HCT116 (cell line): Measurements from ENCODE around the gene LPAR1. TPM values are rescaled to one million over a fixed set of nuclear protein-coding genes. Genes with fewer than 3 reads are reported as not detected.

Experiments
- ATAC-seq: fragments of 200-7000 bp; cut with Tn5 transposase; 2 replicates; pipeline ENCODE4 v1.9.1; 2020; ENCODE audit warnings: mild to moderate bottlenecking, moderate library complexity
- BruUV-seq: library from RNA; stranded (reverse); fragments of 400-500 nt; replicated peaks from 2 replicates; lab custom pipeline; 2021; lab: Mats Ljungman, UMichigan
- CTCF ChIA-PET: fragments of 300-600 bp; sonication (Branson Sonifier 250); formaldehyde crosslinking; loops from one replicate; lab custom pipeline; 2021; ENCODE audit warnings: antibody characterized with exemption; lab: Charles Lee
- POLR2A ChIA-PET: fragments of 300-600, 350-600 bp; sonication (Branson Sonifier 250); formaldehyde crosslinking; loops from one replicate; lab custom pipeline; 2021; ENCODE audit warnings: antibody characterized with exemption; lab: Charles Lee
- RAD21 ChIA-PET, 2 experiments: fragments of 300-600 bp; sonication (Branson Sonifier 250); formaldehyde crosslinking; loops; one replicate each; lab custom pipeline; 2023; ENCODE audit warnings: low total read pairs in 2 of 2; ENCODE audit not compliant: uncharacterized antibody in 2 of 2, unreplicated experiment in 2 of 2, low non-redundant PET in 1 of 2; lab: Charles Lee
- DNase-seq: peaks from one replicate; pipeline ENCODE4 v3.0.0-alpha.2; 2010; ENCODE audit warnings: low read depth, low spot score
- H2AFZ ChIP-seq: fragments of 200-600 bp; shearing (Covaris generic), sonication (generic); 2 replicates; pipeline ENCODE4 v1.6.1; 2017; ENCODE audit warnings: low read depth, mixed run types, mixed read lengths, antibody characterized with exemption, low read length; ENCODE audit not compliant: poor library complexity, severe bottlenecking
- H3K27ac ChIP-seq: 2 replicates; pipeline ENCODE4 v1.5.1; 2012; ENCODE audit warnings: low read depth, low read length
- H3K27me3 ChIP-seq: fragments of 200-600 bp; sonication (generic); 2 replicates; pipeline ENCODE4 v1.6.1; 2016; ENCODE audit warnings: mixed run types, low read length, mixed read lengths; ENCODE audit not compliant: insufficient read depth
- H3K36me3 ChIP-seq, 2 experiments: fragments of 200-500 bp in 1 of 2; fragments of 200-600 bp in 1 of 2; sonication (Bioruptor generic) in 1 of 2; sonication (generic) in 1 of 2; 2 replicates each; pipeline versions ENCODE4 v1.5.1 to v1.6.1; 2014 to 2016; ENCODE audit warnings: low read length in 2 of 2, inconsistent platforms in 1 of 2, mixed read lengths in 1 of 2, mixed run types in 1 of 2; ENCODE audit not compliant: insufficient read depth in 2 of 2, control insufficient read depth in 1 of 2
- H3K4me1 ChIP-seq, 2 experiments: fragments of 200-600 bp in 1 of 2; sonication (generic) in 1 of 2; 2 replicates each; pipeline versions ENCODE4 v1.5.1 to v1.6.1; 2012 to 2017; ENCODE audit warnings: low read length in 2 of 2, inconsistent platforms in 1 of 2, mild to moderate bottlenecking in 1 of 2, mixed read lengths in 1 of 2, mixed run types in 1 of 2, moderate library complexity in 1 of 2; ENCODE audit not compliant: insufficient read depth in 2 of 2, control insufficient read depth in 1 of 2
- H3K4me2 ChIP-seq: fragments of 200-600 bp; sonication (generic); 2 replicates; pipeline ENCODE4 v1.6.1; 2017; ENCODE audit warnings: mixed run types, low read length, mixed read lengths
- H3K4me3 ChIP-seq, 2 experiments: fragments of 200-600 bp in 1 of 2; sonication (generic) in 1 of 2; replicated peaks in 1 of 2; 2 replicates each; pipeline ENCODE4 v1.5.1; 2011 to 2016; ENCODE audit warnings: low read length in 2 of 2, control low read depth in 1 of 2, low read depth in 1 of 2, mild to moderate bottlenecking in 1 of 2, mixed read lengths in 1 of 2, mixed run types in 1 of 2
- H3K79me2 ChIP-seq: fragments of 200-600 bp; sonication (generic); 2 replicates; pipeline ENCODE4 v1.6.1; 2017; ENCODE audit warnings: mild to moderate bottlenecking, mixed run types, low read length, moderate library complexity, mixed read lengths; ENCODE audit not compliant: insufficient read depth
- H3K9ac ChIP-seq: fragments of 200-600 bp; sonication (generic); 2 replicates; pipeline ENCODE4 v1.6.1; 2016; ENCODE audit warnings: low read length, mixed read lengths
- H3K9me2 ChIP-seq: fragments of 200-600 bp; sonication (generic), shearing (Covaris generic); 2 replicates; pipeline ENCODE4 v1.6.1; 2017; ENCODE audit warnings: mixed run types, mild to moderate bottlenecking, moderate library complexity; ENCODE audit not compliant: insufficient read depth
- H3K9me3 ChIP-seq, 2 experiments: fragments of 200-500 bp in 1 of 2; fragments of 200-600 bp in 1 of 2; sonication (Bioruptor generic) in 1 of 2; sonication (generic) in 1 of 2; 2 replicates each; pipeline ENCODE4 v1.6.1; 2014 to 2017; ENCODE audit warnings: low read length in 2 of 2, mixed read lengths in 2 of 2, inconsistent platforms in 1 of 2, low read depth in 1 of 2, mild to moderate bottlenecking in 1 of 2, mixed run types in 1 of 2, moderate library complexity in 1 of 2; ENCODE audit not compliant: control insufficient read depth in 1 of 2, insufficient read depth in 1 of 2
- H4K20me1 ChIP-seq: fragments of 200-600 bp; sonication (generic), shearing (Covaris generic); 2 replicates; pipeline ENCODE4 v1.6.1; 2017; ENCODE audit warnings: mixed run types, mild to moderate bottlenecking, moderate library complexity; ENCODE audit not compliant: insufficient read depth
- ATF3 ChIP-seq: IDR thresholded peaks from 2 replicates; pipeline ENCODE4 v1.6.1; 2012
- CBX3 ChIP-seq: IDR thresholded peaks from 2 replicates; pipeline ENCODE4 v1.6.1; 2012; ENCODE audit warnings: low read depth
- CTCF ChIP-seq, 3 experiments: fragments of 200-600 bp in 1 of 3; sonication (generic) in 1 of 3; IDR thresholded peaks in 2 of 3; conservative IDR thresholded peaks in 1 of 3; 2 replicates each; pipeline ENCODE4 v1.5.1; 2012 to 2017; ENCODE audit warnings: low read depth in 2 of 3, low read length in 2 of 3, antibody characterized with exemption in 1 of 3, borderline replicate concordance in 1 of 3, control low read depth in 1 of 3, mild to moderate bottlenecking in 1 of 3, mixed read lengths in 1 of 3, mixed run types in 1 of 3, moderate library complexity in 1 of 3; ENCODE audit not compliant: insufficient read depth in 1 of 3
- EZH2 ChIP-seq: fragments of 200-600 bp; sonication (generic); IDR thresholded peaks from 2 replicates; pipeline ENCODE4 v1.6.1; 2017; ENCODE audit warnings: antibody characterized with exemption, mixed run types
- FOSL1 ChIP-seq: IDR thresholded peaks from 2 replicates; pipeline ENCODE4 v1.6.1; 2012; ENCODE audit warnings: low read depth
- ZBTB33 ChIP-seq: IDR thresholded peaks from 2 replicates; pipeline ENCODE4 v1.6.1; 2011; ENCODE audit warnings: mild to moderate bottlenecking, low read length, moderate library complexity; ENCODE audit not compliant: insufficient replicate concordance; ENCODE audit errors: extremely low read depth
- intact Hi-C: fragments of 100-400 bp; cut with micrococcal nuclease; formaldehyde crosslinking; loops from 2 replicates; pipeline ENCODE4 v1.10.0; 2022
- total RNA-seq: library from RNA; stranded (reverse); gene quantifications from one replicate; pipeline ENCODE4 v1.2.1, GENCODE V29; 2021; ENCODE audit not compliant: unreplicated experiment

LPAR1 gene
- total RNA-seq, 1 experiment from 2014 or later = 7.4 TPM

- intact Hi-C loops = no loop called here
- RAD21 ChIA-PET = no interaction called here
- Histone ChIP-seq H3K9me2 (no peaks in the 10 kb centered on the region), H3K9ac (no peak overlapping the region)
- no peak for TF ChIP-seq ZBTB33
- no peak for TF ChIP-seq EZH2
- no peak for TF ChIP-seq CTCF (IDR thresholded peaks at IDR 0.05 in 2 of 3, conservative IDR thresholded peaks at IDR 0.05 in 1 of 3; ENCODE audit: borderline replicate concordance in 1 of 3, insufficient read depth in 1 of 3, low read depth in 2 of 3, low read length in 2 of 3)
- TF ChIP-seq, all 23 proteins: peak for 0
- H3K9me3 ChIP-seq = no peaks in the 10 kb centered on the region
- no peaks in the 10 kb centered on the region for H3K79me2 ChIP-seq
- H4K20me1 ChIP-seq = no peaks in the 10 kb centered on the region
- POLR2A ChIA-PET = interaction anchor here (0.6 kb wide), 1 partner anchor 161 kb away, joined by 3 read pairs; no protein-coding TSS in a partner anchor
- DNase-seq (no peak), ATAC-seq (no peak)
- no peak overlapping the region for H3K4me2 ChIP-seq
- CTCF ChIA-PET = no interaction called here
- H3K4me1 ChIP-seq = no peaks in the 10 kb centered on the region
- BruUV-seq = no TSS peak
- H3K36me3 ChIP-seq = no peaks in the 10 kb centered on the region
- no peaks in the 10 kb centered on the region for H3K27me3 ChIP-seq
- no peak overlapping the region for H3K4me3 ChIP-seq
- no peak overlapping the region for H2AFZ ChIP-seq
- no peak overlapping the region for H3K27ac ChIP-seq
Measured at GRCh38 chr9:110877374-110877773, 160.9 kb downstream of the LPAR1 start.

- TF ChIP-seq CTCF (IDR thresholded peaks at IDR 0.05 in 2 of 3, conservative IDR thresholded peaks at IDR 0.05 in 1 of 3; ENCODE audit: borderline replicate concordance in 1 of 3, insufficient read depth in 1 of 3, low read depth in 2 of 3, low read length in 2 of 3) = no peak
- TF ChIP-seq FOSL1 = no peak
- TF ChIP-seq ATF3 = no peak
- no peak for TF ChIP-seq CBX3
- Histone ChIP-seq H2AFZ (no peak overlapping the region), H3K27ac (no peak overlapping the region), H3K9me3 (no peaks in the 10 kb centered on the region), H3K9me2 (no peaks in the 10 kb centered on the region), H3K4me1 (no peaks in the 10 kb centered on the region), H3K4me2 (no peak overlapping the region), H3K4me3 (no peak overlapping the region), H3K9ac (no peak overlapping the region), H4K20me1 (no peaks in the 10 kb centered on the region), H3K79me2 (no peaks in the 10 kb centered on the region), H3K36me3 (no peaks in the 10 kb centered on the region), H3K27me3 (no peaks in the 10 kb centered on the region)
- CTCF ChIA-PET = no interaction called here
- DNase-seq (no peak), ATAC-seq (no peak)
- BruUV-seq = no TSS peak
- RAD21 ChIA-PET = no interaction called here
- intact Hi-C loops = no loop called here
- POLR2A ChIA-PET = no interaction called here
Measured at GRCh38 chr9:110876929-110877328, 161.3 kb downstream of the LPAR1 start.
